ENCODE data around the gene AKR1C2. TPM values are rescaled to one million over a fixed set of nuclear protein-coding genes. Genes with fewer than 3 reads are reported as not detected.

AKR1C2 gene
- total RNA-seq, 4 donors from 2014 or later = 281 to 306 (median 295) TPM

DNA sequence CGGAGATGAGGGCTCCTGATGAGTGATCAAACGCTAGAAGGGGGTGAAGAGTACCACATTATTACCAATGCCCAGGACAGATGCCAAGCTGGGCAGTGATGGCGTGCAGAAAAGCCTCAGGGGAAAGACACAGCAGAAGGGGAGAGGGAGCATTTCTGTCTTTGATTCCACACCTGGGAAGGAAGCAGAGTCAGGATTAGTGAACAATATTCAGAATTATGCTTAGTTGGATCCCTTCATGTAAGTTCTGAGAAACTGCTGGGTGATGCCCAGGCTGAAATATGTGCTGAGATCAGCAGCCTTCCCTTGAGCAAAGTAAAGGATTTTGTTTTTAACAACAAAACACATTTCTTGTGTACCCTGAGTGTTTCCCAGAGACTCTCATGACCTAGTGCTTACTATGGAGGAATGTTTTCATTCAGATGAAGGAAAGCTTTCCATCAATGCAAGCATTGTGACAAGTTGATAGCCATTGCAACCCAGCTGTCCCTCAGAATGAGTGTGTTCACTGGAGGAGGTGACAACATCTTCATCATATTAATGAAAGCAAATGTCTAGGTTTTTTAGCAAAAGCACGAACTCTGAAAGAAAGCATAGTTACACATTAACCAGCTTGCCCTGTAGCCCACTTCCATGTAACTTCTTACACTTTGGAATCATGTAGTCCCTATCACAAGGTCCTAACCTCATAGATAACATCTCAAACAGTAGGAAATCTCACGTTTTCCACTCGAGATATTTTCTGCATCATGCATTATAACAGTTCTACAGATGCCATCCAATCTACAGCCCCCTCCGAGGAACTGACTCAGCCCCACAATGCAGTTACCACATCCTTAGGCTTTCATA is 64.2 kb downstream of the AKR1C2 start:
- TF ChIP-seq, protein P1, sequence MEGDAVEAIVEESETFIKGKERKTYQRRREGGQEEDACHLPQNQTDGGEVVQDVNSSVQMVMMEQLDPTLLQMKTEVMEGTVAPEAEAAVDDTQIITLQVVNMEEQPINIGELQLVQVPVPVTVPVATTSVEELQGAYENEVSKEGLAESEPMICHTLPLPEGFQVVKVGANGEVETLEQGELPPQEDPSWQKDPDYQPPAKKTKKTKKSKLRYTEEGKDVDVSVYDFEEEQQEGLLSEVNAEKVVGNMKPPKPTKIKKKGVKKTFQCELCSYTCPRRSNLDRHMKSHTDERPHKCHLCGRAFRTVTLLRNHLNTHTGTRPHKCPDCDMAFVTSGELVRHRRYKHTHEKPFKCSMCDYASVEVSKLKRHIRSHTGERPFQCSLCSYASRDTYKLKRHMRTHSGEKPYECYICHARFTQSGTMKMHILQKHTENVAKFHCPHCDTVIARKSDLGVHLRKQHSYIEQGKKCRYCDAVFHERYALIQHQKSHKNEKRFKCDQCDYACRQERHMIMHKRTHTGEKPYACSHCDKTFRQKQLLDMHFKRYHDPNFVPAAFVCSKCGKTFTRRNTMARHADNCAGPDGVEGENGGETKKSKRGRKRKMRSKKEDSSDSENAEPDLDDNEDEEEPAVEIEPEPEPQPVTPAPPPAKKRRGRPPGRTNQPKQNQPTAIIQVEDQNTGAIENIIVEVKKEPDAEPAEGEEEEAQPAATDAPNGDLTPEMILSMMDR (IDR thresholded peaks at IDR 0.05; ENCODE audit: low read depth) = no peak

Small RNAs within 50 kb of the gene (small RNA-seq; reads per million reads assigned to genes)
- gene RF00096 = not detected

Other genes starting within 250 kb of the AKR1C2 start
- gene AKR1E2, start 177.7 kb downstream of the AKR1C2 start, total RNA-seq = 10 to 100 TPM in 3 of 4 donors, 1 to 10 TPM in 1; 7.1 to 14.1 (median 12.2) TPM
- 100 to 1,000 TPM; 193 to 430 (median 270) TPM for gene AKR1C1, start 40.4 kb downstream of the AKR1C2 start, total RNA-seq
- 100 to 1,000 TPM; 124 to 226 (median 166) TPM for gene AKR1C3, start 90.6 kb upstream of the AKR1C2 start, total RNA-seq
- 1 to 10 TPM in 3 of 4 donors, not detected in 1; 1.5 to 3.6 (median 1.5) TPM for gene AKR1C8, start 181.3 kb upstream of the AKR1C2 start, total RNA-seq
- gene AKR1C4, start 193.0 kb upstream of the AKR1C2 start, total RNA-seq = not detected